NCI-H2107 (cell line): Measurements from ENCODE around the gene MSLN.

Experiments used
- DNase-seq: peaks from one replicate; lab custom pipeline; 2025; lab: John Stamatoyannopoulos, UW

Gene MSLN

DNA sequence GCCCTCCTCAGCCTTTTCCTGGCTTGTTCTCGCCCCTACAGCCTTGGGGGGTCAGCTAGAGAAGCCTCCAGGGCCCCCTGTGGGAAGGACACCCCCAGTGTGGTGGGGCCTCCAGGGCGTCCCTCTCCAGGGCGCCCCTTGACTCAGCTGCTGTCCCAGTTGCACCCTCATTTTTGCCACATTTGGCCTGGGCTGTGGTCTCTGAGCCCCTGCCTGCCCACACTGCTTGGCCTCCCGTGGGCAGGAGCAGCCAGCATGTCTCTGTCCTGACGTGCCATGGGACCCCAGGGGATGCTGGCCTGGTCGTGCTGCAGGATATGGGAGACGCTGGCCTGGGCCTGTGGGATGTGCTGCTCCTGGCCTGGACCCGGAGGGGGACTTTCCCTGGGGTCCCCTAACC is 32.9 kb downstream of the MSLN start:
- DNase-seq, result no peak

DNA sequence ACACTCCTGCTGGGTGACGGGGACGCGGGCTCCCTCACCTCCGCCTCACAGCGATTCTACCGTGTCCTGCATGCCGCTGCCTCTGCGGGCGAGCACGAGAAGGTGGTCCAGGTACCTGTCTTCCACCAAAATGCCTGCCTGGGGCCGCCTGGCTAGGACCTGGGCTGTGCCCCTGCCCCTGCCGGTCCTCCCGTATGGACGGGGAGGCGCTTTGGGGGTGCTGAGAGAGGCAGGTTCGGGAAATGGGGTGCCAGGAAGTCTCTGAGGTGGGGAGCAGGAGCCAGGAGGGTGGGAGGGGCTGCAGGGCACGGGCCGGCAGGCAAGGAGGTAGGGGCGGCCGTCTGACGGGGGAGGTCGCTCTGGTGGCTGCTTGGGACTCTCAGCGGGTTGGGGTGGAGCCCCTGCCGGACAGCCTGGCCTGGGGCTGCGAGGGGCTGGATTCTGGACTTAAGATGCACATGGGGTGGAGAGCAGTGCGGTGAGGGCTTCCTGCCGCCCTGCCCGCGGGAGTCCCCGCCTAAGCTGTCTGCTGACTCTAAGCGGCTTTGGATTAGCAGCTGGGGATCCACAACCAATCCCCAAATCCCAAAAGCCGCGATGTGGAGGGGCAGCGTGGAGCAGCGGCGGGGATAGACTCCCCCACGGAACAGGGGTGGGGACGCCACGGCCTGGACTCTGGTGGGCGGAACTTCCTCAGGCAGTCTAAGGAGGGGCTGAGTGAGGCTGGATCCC is 33.7 kb downstream of the MSLN start:
- no peak for DNase-seq

- no peak for DNase-seq
These were observed 34.4 kb downstream of the MSLN start for GRCh38 chr16:794853-795466.

GRCh38 chr16:795580-796229 is 35.2 kb downstream of the MSLN start:
- no peak for DNase-seq

- no peak for DNase-seq
These were observed 36.0 kb downstream of the MSLN start for GRCh38 chr16:796296-797119.

DNA sequence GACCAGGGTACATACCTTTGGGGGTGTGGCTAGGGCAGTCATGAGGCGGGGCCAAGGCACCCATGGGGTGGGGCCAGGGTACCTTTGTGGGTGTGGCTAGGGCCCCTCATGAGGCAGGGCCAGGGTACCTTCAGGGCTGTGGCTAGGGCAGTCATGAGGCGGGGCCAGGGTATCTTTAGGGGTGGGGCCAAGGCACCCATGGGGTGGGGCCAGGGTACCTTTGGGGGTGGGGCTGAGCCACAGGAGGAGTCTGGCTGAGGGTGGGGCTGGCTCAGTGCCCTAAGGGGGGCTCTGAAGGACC is 36.5 kb downstream of the MSLN start:
- DNase-seq, result no peak

DNA sequence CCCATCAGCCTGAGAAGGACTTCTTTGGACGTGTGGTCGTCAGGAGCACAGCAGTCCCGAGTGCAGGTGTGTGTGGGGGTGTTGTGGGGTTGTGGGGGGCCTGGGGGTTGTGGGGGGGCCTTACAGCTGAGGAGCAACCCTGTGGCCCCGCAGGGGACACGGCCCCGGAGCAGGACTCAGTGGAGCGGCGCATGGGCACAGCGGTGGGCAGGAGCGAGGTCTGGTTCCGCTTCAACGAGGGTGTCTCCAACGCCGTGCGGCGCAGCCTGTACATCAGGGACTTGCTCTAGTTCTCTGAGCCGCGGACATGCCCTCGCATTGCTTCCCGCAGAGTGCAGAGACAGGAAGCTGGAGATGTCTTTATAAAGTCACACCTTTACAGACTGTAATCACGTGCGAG is 37.2 kb downstream of the MSLN start:
- DNase-seq, result no peak

- no peak for DNase-seq
These were observed 38.1 kb downstream of the MSLN start for GRCh38 chr16:798666-799065.

- DNase-seq, result no peak
These were observed 38.8 kb downstream of the MSLN start for GRCh38 chr16:799111-799947.

- DNase-seq, result no peak
These were observed 39.7 kb downstream of the MSLN start, which contains the start of gene GNG13 for GRCh38 chr16:799948-800833. Gene GNG13 (minus strand): TSS chr16:800734. CDS start chr16:799077, 1,657 bp downstream.

DNA sequence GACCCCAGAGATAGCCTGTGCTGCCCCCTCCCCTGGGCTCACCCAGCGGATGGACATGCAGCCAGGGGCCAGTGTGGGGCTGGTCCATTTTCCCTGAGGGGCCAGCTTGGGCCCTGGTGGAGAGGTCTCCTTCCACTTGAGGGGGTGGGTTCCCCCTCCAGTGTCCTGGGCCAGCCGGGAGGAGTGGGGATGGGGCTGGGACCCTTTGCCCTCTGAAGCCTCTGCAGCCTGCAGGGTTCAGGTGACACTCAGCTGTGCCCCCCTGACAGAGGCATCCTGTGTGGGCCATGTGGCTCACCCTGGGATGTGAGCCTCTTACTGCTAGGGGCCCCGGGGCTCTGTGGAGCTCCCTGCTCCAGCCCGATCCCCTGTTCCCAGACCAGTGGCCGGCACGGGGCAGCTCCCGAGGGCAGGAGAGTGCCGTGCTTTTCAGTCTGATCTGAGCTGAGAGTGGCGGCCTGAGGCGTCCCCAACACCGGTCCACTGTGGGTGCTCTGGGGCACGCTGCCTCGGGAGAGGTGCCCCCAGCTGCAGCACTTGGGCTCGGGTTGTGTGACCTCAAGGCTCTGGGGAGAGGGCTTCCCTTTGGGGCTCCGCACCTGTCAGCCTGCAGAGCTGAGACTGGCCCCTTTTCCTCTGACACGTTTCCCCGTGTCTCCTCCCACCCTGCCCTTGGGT is 40.4 kb downstream of the MSLN start:
- no peak for DNase-seq

- DNase-seq, result no peak
These were observed 41.2 kb downstream of the MSLN start for GRCh38 chr16:801584-802363.

DNA sequence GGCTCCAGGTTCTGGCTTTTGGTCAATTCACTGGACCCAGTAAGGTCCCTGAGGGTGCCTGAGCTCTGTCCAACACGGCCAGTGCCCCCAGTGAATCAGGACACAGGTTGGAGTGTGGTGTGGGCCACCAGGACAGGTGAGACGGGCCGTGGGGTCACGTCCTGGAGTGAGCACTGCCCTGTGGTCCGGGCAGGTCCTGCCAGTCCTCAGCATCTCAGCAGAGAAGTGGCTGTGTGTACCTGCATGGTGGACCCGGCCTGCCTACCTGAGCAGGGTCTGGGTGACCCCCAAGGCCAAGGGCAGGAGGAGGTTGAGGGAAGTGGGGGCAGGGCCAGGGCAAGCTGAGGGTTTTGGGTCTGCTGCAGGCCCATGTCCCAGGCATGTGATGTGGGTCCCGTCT is 41.9 kb downstream of the MSLN start:
- DNase-seq, result no peak

DNA sequence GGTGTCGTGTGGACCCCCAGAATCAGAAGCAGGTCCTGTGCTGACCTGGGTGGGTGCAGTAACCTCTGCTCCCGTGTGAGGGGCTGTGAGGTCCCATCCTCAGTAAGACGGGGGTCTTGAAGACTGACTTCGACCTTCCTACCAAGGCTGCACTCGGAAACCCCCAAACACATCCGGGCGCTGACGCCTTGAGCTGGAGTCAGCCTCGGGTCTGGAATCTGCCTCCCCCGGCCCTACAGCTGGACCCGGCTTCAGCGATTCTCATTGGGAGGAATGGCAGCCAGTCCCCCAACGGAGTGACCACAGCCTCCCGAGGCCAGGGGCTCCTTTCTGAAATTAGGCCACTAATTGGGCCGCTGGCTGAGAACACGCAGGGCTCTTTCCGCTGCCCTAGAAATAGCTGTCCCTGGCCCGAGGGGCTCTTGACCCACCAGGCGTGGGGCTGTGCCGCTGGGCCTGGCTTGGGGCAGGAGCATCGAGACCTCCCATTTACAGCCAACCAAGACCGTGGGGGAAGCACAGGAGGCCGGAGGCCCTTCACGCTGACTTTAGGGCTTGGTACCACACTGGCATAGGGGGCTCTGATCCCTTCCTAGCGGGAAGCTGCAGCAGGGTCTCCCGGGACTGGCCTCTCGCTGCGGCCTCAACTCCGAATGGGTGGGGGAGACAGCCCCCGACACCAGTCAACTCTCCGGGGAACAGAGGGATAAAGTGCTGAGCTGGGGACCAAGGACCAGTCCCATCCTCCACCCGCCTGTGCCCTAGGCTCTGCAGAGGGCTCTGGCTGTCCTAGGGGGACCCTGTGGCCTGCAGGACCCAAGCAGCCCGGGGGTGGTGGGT is 42.6 kb downstream of the MSLN start:
- DNase-seq, result no peak

DNA sequence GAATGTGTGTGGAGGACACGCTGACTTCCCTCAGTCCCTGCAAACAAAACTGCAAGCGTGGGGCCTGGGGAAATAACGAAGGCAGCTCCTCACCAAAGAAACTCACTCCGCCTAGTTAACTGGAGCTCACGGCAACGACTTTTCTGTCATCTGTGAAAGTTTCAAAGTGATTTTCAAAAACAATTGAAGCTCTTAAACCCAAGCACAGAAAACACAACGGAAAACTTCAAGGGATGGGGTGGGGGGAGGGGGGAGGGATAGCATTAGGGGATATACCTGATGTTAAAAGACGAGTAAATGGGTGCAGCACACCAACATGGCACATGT is 43.2 kb downstream of the MSLN start:
- DNase-seq, result no peak

GRCh38 chr16:804193-805048 is 43.9 kb downstream of the MSLN start:
- no peak for DNase-seq

GRCh38 chr16:805474-805873 is 44.9 kb downstream of the MSLN start:
- no peak for DNase-seq
